Inferior parietal cortex (tissue), 1 donor: Measurements from ENCODE around the gene CTU2.

ENCODE experiments used
- DNase-seq: peaks from one replicate; pipeline ENCODE4 v3.0.0-alpha.2; 2016; ENCODE audit errors: extremely low spot score

Gene CTU2

GRCh38 chr16:88714420-88715302 is 8.4 kb downstream of the CTU2 start:
- DNase-seq, result no peak

- DNase-seq, result no peak
These were observed 9.2 kb downstream of the CTU2 start for GRCh38 chr16:88715312-88716190.

GRCh38 chr16:88716201-88716600 is 9.9 kb downstream of the CTU2 start:
- no peak for DNase-seq

- DNase-seq, result no peak
These were observed 10.3 kb downstream of the CTU2 start for GRCh38 chr16:88716601-88717001.

GRCh38 chr16:88718178-88718577 is 11.9 kb downstream of the CTU2 start:
- no peak for DNase-seq

GRCh38 chr16:88719267-88719932 is 13.1 kb downstream of the CTU2 start:
- DNase-seq, result peak; percentile 71

GRCh38 chr16:88719933-88720296 is 13.6 kb downstream of the CTU2 start:
- no peak for DNase-seq

GRCh38 chr16:88720396-88720970 is 14.2 kb downstream of the CTU2 start:
- no peak for DNase-seq

GRCh38 chr16:88721236-88721635 is 14.9 kb downstream of the CTU2 start:
- no peak for DNase-seq

GRCh38 chr16:88721815-88722755 is 15.8 kb downstream of the CTU2 start:
- no peak for DNase-seq

- no peak for DNase-seq
These were observed 16.6 kb downstream of the CTU2 start for GRCh38 chr16:88722784-88723506.

GRCh38 chr16:88723507-88723887 is 17.2 kb downstream of the CTU2 start:
- no peak for DNase-seq

GRCh38 chr16:88723911-88724310 is 17.6 kb downstream of the CTU2 start:
- DNase-seq, result no peak

- DNase-seq, result no peak
These were observed 18.7 kb downstream of the CTU2 start for GRCh38 chr16:88724855-88725555.

GRCh38 chr16:88725609-88726407 is 19.5 kb downstream of the CTU2 start:
- DNase-seq, result no peak

GRCh38 chr16:88726408-88726749 is 20.1 kb downstream of the CTU2 start:
- DNase-seq, result no peak

GRCh38 chr16:88726981-88727380 is 20.7 kb downstream of the CTU2 start:
- DNase-seq, result no peak

GRCh38 chr16:88727871-88728270 is 21.6 kb downstream of the CTU2 start:
- no peak for DNase-seq
